ENCODE data around the gene PCDHA8.
"Not testable (repeated sequence)": the region's sequence is repeated elsewhere in the genome, so short reads cannot be mapped to it uniquely, and the experiment has no call there.

PCDHA8 gene

DNA sequence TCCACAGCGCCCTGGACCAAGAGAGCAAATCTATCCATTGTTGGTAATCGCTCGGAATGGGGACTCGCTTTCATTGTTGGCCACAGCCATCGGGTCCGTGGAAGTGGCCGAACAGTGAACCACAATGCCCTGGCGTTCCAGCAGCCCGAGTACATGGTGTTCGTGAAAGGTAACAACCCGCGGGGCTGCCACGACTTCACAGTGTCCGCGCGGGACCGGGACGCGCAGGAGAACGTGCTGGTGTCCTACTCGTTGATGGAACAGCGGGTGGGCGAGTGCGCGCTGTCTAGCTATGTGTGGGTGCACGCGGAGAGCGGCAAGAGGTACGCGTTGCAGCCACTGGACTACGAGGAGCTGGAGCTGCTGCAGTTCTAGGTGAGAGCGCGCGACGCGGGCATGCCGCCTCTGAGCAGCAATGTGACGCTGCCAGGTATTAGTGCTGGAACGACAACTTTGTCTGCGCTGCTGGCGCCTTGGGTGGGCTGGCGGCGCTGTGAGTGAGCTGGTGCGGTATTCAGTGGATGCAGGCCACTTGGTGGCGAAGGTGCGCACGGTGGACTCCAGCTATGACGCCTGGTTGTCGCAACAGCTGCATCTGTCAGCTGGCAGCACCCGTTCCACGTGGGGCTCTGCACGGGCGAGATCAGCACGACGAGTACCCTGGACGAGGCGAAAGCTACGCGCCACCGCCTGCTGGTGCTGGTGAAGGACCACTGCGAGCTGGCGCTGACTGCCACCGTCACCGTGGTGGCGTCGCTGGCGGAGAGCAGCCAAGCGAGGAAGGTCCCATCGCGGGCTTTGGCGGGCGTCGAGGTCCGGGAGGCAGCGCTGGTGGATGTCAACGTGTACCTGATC, 21.7 kb downstream of the PCDHA8 start:
- Histone ChIP-seq H3K36me3 (ENCODE audit: control insufficient read depth, insufficient read depth, low read length, severe bottlenecking) (no peaks in the 10 kb centered on the region), H3K27me3 (replicated peaks; ENCODE audit: control insufficient read depth, insufficient read depth, low read length) (no peaks in the 10 kb centered on the region), H3K9me3 (ENCODE audit: control insufficient read depth, low read length) (peaks cover 29% of the 10 kb centered on the region), H3K4me3 (ENCODE audit: low read length) (no peak overlapping the region), H3K4me1 (ENCODE audit: control insufficient read depth, insufficient read depth, low read length) (no peaks in the 10 kb centered on the region), H3K9ac (ENCODE audit: low read length) (no peak overlapping the region)
- no peak for DNase-seq (ENCODE audit: low read depth)

DNA sequence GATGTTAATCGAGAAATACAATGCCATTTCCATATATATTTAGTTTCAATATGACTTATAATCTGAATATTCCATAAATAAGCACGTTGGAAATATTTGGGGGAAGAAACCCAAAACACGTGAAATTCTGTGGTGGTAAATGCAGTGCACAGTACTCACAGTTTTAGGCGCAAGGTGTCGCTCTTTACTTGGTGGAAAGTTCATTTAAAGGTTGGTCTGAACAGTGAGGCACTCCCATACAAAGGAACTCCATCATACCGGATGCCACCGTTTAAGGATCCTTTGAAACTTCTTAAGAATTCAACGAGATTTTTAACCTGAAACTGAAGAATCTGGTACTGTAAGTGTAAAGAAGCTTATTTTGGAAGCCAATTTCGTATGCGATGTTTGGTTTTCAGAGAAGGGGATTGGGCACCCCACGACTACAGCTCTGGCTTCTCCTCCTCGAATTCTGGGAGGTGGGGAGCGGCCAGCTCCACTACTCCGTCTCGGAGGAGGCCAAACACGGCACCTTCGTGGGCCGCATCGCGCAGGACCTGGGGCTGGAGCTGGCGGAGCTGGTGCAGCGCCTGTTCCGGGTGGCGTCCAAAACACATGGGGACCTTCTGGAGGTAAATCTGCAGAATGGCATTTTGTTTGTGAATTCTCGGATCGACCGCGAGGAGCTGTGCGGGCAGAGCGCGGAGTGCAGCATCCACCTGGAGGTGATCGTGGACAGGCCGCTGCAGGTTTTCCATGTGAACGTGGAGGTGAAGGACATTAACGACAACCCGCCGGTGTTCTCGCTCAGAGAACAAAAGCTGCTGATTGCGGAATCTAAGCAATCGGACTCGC, 28.0 kb downstream of the PCDHA8 start, which contains the start of gene PCDHA11:
Gene PCDHA11 (plus strand): TSS at position 237 of the 834 bp plus-strand sequence. CDS start 147 bp downstream, at position 384.
- DNase-seq (ENCODE audit: low read depth), result peak; percentile 8
- Histone ChIP-seq H3K4me1 (ENCODE audit: control insufficient read depth, insufficient read depth, low read length) (no peaks in the 10 kb centered on the region), H3K9ac (ENCODE audit: low read length) (no peak within 1 kb of the TSS), H3K9me3 (ENCODE audit: control insufficient read depth, low read length) (peaks cover 30% of the 10 kb centered on the region), H3K4me3 (ENCODE audit: low read length) (no peak within 1 kb of the TSS), H3K27me3 (replicated peaks; ENCODE audit: control insufficient read depth, insufficient read depth, low read length) (no peaks in the 10 kb centered on the region), H3K36me3 (ENCODE audit: control insufficient read depth, insufficient read depth, low read length, severe bottlenecking) (no peaks in the 10 kb centered on the region)

GRCh38 chr5:140869555-140869886, 28.5 kb downstream of the PCDHA8 start:
- Histone ChIP-seq H3K36me3 (ENCODE audit: control insufficient read depth, insufficient read depth, low read length, severe bottlenecking) (no peaks in the 10 kb centered on the region), H3K4me3 (ENCODE audit: low read length) (no peak overlapping the region), H3K9ac (ENCODE audit: low read length) (no peak overlapping the region), H3K27me3 (replicated peaks; ENCODE audit: control insufficient read depth, insufficient read depth, low read length) (no peaks in the 10 kb centered on the region), H3K4me1 (ENCODE audit: control insufficient read depth, insufficient read depth, low read length) (no peaks in the 10 kb centered on the region), H3K9me3 (ENCODE audit: control insufficient read depth, low read length) (peaks cover 24% of the 10 kb centered on the region)
- no peak for DNase-seq (ENCODE audit: low read depth)

DNA sequence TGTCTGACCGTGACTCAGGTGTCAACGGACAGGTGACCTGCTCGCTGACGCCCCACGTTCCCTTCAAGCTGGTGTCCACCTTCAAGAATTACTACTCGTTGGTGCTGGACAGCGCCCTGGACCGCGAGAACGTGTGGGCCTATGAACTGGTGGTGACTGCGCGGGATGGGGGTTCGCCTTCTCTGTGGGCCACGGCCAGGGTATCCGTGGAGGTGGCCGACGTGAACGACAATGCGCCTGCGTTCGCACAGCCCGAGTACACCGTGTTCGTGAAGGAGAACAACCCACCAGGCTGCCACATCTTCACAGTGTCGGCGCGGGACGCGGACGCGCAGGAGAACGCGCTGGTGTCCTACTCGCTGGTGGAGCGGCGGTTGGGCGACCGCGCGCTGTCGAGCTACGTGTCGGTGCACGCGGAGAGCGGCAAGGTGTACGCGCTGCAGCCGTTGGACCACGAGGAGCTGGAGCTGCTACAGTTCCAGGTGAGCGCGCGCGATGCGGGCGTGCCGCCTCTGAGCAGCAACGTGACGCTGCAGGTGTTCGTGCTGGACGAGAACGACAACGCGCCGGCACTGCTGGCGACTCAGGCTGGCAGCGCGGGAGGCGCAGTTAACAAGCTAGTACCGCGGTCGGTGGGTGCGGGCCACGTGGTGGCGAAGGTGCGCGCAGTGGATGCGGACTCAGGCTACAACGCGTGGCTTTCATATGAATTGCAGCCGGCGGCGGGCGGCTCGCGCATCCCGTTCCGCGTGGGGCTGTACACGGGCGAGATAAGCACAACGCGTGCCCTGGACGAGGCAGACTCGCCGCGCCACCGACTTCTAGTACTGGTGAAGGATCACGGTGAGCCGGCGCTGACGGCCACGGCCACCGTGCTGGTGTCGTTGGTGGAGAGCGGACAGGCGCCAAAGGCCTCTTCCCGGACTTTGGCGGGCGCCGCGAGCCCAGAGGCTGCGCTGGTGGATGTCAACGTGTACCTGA, 29.5 kb downstream of the PCDHA8 start:
- no peak for DNase-seq (ENCODE audit: low read depth)
- no peaks in the 10 kb centered on the region for H3K27me3 ChIP-seq (replicated peaks; ENCODE audit: control insufficient read depth, insufficient read depth, low read length)
- H3K9me3 ChIP-seq (ENCODE audit: control insufficient read depth, low read length), result peaks cover 22% of the 10 kb centered on the region
- H3K9ac ChIP-seq (ENCODE audit: low read length), result no peak overlapping the region
- no peaks in the 10 kb centered on the region for H3K36me3 ChIP-seq (ENCODE audit: control insufficient read depth, insufficient read depth, low read length, severe bottlenecking)
- no peak overlapping the region for H3K4me3 ChIP-seq (ENCODE audit: low read length)
- no peaks in the 10 kb centered on the region for H3K4me1 ChIP-seq (ENCODE audit: control insufficient read depth, insufficient read depth, low read length)

GRCh38 chr5:140875085-140876065, 34.4 kb downstream of the PCDHA8 start, which contains the start of gene PCDHA12:
Gene PCDHA12, plus strand, starts transcription at chr5:140875308. Its CDS starts 165 bp downstream, at chr5:140875473.
- Histone ChIP-seq H3K4me1 (ENCODE audit: control insufficient read depth, insufficient read depth, low read length) (no peaks in the 10 kb centered on the region), H3K4me3 (ENCODE audit: low read length) (no peak within 1 kb of the TSS), H3K27me3 (replicated peaks; ENCODE audit: control insufficient read depth, insufficient read depth, low read length) (no peaks in the 10 kb centered on the region), H3K36me3 (ENCODE audit: control insufficient read depth, insufficient read depth, low read length, severe bottlenecking) (no peaks in the 10 kb centered on the region), H3K9ac (ENCODE audit: low read length) (no peak within 1 kb of the TSS), H3K9me3 (ENCODE audit: control insufficient read depth, low read length) (peaks cover 15% of the 10 kb centered on the region)
- DNase-seq (ENCODE audit: low read depth), result no peak

GRCh38 chr5:140876541-140877261, 35.7 kb downstream of the PCDHA8 start:
- DNase-seq (ENCODE audit: low read depth); H3K4me3 ChIP-seq (ENCODE audit: low read length); H3K4me1 ChIP-seq (ENCODE audit: control insufficient read depth, insufficient read depth, low read length); H3K36me3 ChIP-seq (ENCODE audit: control insufficient read depth, insufficient read depth, low read length, severe bottlenecking); H3K27me3 ChIP-seq (replicated peaks; ENCODE audit: control insufficient read depth, insufficient read depth, low read length); H3K9ac ChIP-seq (ENCODE audit: low read length): not testable (repeated sequence)
- peaks cover 10% of the 10 kb centered on the region for H3K9me3 ChIP-seq (ENCODE audit: control insufficient read depth, low read length)

DNA sequence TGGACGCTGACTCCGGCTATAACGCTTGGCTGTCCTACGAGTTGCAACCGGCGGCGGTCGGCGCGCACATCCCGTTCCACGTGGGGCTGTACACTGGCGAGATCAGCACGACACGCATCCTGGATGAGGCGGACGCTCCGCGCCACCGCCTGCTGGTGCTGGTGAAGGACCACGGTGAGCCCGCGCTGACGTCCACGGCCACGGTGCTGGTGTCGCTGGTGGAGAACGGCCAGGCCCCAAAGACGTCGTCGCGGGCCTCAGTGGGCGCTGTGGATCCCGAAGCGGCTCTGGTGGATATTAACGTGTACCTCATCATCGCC, 36.2 kb downstream of the PCDHA8 start:
- Histone ChIP-seq H3K9me3 (ENCODE audit: control insufficient read depth, low read length) (peaks cover 8% of the 10 kb centered on the region), H3K4me3 (ENCODE audit: low read length) (no peak overlapping the region), H3K36me3 (ENCODE audit: control insufficient read depth, insufficient read depth, low read length, severe bottlenecking) (no peaks in the 10 kb centered on the region), H3K9ac (ENCODE audit: low read length) (no peak overlapping the region), H3K27me3 (replicated peaks; ENCODE audit: control insufficient read depth, insufficient read depth, low read length) (no peaks in the 10 kb centered on the region), H3K4me1 (ENCODE audit: control insufficient read depth, insufficient read depth, low read length) (no peaks in the 10 kb centered on the region)
- DNase-seq (ENCODE audit: low read depth), result no peak

- H3K27me3 ChIP-seq (replicated peaks; ENCODE audit: control insufficient read depth, insufficient read depth, low read length), result no peaks in the 10 kb centered on the region
- no peak within 1 kb of the TSS for H3K9ac ChIP-seq (ENCODE audit: low read length)
- no peaks in the 10 kb centered on the region for H3K36me3 ChIP-seq (ENCODE audit: control insufficient read depth, insufficient read depth, low read length, severe bottlenecking)
- no peaks in the 10 kb centered on the region for H3K4me1 ChIP-seq (ENCODE audit: control insufficient read depth, insufficient read depth, low read length)
- H3K4me3 ChIP-seq (ENCODE audit: low read length), result peak within 1 kb of the TSS; percentile 48
- H3K9me3 ChIP-seq (ENCODE audit: control insufficient read depth, low read length), result peaks cover 7% of the 10 kb centered on the region
- DNase-seq (ENCODE audit: low read depth), result peak; percentile 0
These were observed 41.1 kb downstream of the PCDHA8 start, which contains the start of gene PCDHA13 for GRCh38 chr5:140881889-140882590. Gene PCDHA13, plus strand, starts transcription at chr5:140882124. Its CDS starts 145 bp downstream, at chr5:140882269.

GRCh38 chr5:140882591-140882899, 41.6 kb downstream of the PCDHA8 start:
- DNase-seq (ENCODE audit: low read depth), result peak; percentile 0
- no peaks in the 10 kb centered on the region for H3K4me1 ChIP-seq (ENCODE audit: control insufficient read depth, insufficient read depth, low read length)
- H3K27me3 ChIP-seq (replicated peaks; ENCODE audit: control insufficient read depth, insufficient read depth, low read length), result no peaks in the 10 kb centered on the region
- peak overlapping the region; percentile 48 for H3K4me3 ChIP-seq (ENCODE audit: low read length)
- peaks cover 7% of the 10 kb centered on the region for H3K9me3 ChIP-seq (ENCODE audit: control insufficient read depth, low read length)
- H3K36me3 ChIP-seq (ENCODE audit: control insufficient read depth, insufficient read depth, low read length, severe bottlenecking), result no peaks in the 10 kb centered on the region
- H3K9ac ChIP-seq (ENCODE audit: low read length), result no peak overlapping the region

All from adipocyte (in vitro differentiated cells).